ENCODE results near the gene BANP.
A peak's percentile ranks its signal among the peaks of the same experiment; 100 is the strongest.
"Not testable (repeated sequence)": the region's sequence is repeated elsewhere in the genome, so short reads cannot be mapped to it uniquely, and the experiment has no call there.

BANP gene

DNA sequence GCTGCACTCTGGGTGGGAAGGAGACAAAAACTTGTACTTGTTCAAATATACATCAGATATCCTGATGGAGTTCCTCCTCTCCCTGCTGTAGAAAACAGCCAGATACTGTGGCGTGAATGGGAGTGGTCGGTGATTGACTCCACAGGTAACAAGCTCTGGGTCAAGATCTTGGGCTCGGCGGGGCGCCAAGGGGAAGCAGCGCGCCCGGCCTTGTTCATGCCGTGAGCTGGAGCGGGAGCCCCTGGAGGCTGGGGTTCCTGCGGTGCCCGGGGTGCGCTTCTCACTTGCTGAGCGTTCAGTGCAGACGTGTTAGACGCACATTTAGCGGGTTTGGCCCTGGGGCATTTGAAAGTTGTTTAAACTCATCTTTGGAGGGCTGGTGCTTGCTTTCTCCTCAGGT lies 44.4 kb downstream of the BANP start:
- DNase-seq (ENCODE audit: low spot score), result no peak

DNA sequence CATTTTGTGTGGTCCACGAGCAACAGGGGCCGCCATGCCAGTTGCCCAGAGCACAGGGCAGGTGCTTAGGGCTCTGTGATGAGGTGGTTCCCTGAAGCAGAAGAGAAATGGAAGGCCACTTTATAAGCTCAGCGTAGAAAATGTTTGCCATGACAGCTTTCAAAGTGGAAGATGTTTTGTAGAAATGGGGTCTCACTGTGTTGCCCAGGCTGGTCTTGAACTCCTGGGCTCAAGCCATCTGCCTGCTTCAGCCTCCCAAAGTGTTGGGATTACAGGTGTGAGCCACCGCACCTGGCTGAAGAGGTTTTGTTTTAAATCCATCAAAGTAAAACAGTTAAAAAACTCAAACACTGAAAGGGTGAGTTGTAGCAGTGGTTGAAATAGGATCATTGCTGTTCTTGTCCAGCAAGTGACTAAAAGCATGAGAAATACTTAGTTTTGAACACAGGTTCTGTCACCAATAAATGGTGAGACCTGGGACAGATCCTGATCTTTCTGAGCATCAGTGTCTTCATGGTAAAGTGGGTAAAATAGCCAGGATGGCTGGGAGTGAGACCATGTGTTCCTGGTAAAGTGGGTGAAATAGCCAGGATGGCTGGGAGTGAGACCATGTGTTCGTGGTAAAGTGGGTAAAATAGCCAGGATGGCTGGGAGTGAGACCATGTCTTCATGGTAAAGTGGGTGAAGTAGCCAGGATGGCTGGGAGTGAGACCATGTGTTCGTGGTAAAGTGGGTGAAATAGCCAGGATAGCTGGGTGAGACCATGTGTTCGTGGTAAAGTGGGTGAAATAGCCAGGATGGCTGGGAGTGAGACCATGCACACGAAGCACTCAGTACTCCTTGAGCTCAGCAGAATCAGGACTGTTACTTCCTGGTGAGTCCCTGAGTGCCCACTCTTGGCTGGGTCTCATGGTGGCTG lies 46.0 kb downstream of the BANP start:
- no peak for DNase-seq (ENCODE audit: low spot score)

DNA sequence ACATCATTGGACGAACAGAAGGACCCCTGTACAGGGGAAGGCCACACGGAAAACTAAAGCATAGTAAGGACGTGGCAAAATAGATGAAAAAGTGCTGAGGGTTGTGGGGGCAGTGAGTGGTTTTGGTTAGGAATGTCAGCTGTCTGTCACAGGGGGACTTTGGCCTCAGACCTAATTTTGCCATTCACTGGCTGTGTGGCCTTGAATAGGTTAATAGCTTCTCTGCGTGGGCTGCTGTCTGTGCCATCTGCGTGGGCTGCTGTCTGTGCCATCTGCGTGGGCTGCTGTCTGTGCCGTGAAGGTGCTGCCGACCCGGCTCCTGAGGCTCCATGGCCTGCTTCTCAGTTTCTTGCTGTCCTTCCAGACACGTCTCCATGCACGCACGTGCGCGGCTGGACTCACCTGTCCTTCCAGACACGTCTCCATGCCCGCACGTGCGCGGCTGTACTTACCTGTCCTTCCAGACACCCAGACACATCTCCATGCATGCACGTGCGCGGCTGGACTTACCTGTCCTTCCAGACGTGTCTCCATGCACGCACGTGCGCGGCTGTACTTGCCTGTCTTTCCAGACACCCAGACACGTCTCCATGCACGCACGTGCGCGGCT lies 47.1 kb downstream of the BANP start:
- not testable (repeated sequence) for DNase-seq (ENCODE audit: low spot score)

GRCh38 chr16:87998992-87999391 lies 47.8 kb downstream of the BANP start:
- not testable (repeated sequence) for DNase-seq (ENCODE audit: low spot score)

GRCh38 chr16:88002211-88002610 lies 51.0 kb downstream of the BANP start:
- DNase-seq (ENCODE audit: low spot score), result no peak

DNA sequence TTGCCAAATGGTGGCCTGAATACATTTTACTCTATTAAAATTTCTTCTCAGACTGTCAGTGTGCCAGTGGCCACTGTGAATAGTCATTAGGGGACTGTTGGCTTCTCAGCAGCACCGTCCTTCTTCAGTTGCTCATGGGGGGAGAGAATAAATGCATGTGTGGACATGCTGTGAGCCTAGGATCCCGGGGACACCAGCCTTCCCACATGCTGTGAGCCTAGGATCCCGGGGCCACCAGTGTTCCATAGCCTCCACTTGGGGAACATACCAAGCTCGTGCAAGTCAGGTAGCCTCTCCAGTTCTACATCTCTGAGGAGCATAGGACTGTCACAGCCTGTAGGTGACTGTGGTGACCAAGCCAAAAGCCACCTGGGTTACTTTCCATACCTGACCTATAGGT lies 51.5 kb downstream of the BANP start:
- no peak for DNase-seq (ENCODE audit: low spot score)

DNA sequence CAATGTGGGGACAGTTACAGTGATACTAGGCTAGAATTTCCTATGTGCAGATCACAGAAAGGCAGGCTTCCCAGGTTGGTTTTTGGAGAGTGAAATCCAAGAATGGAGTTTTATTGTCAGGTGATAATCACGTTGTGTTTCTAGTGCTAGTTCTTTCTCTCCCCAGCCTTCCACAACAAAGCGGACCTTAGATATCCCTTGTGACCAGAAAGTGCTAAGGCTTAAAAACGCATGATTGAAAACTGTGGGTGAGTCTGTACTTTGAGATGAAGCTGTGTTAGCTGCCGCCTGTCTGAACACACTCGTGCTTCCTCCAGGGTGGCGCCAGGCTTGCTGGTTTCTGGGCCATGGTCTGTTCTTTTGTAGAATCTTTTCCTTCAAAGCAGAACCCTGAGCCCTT lies 52.1 kb downstream of the BANP start:
- no peak for DNase-seq (ENCODE audit: low spot score)

DNA sequence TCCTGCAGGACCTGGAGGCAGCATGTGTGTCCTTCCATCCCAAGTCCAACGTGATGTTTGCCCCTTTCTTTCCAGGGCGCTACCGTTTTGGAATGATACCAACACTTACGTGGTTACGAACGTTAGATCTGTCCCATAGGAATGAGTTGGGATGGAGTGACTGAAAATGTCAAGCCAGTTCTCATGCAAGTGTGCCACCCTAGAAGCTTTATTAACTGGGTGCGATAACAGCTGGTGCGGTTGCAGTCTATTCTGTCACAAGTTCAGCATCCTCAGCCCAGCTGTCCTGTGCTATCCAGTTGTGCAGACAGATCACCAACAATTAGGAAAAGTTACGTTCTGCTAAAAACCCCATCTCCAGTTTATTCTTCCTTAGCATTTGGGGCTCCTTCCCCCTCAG lies 52.5 kb downstream of the BANP start:
- no peak for DNase-seq (ENCODE audit: low spot score)

DNA sequence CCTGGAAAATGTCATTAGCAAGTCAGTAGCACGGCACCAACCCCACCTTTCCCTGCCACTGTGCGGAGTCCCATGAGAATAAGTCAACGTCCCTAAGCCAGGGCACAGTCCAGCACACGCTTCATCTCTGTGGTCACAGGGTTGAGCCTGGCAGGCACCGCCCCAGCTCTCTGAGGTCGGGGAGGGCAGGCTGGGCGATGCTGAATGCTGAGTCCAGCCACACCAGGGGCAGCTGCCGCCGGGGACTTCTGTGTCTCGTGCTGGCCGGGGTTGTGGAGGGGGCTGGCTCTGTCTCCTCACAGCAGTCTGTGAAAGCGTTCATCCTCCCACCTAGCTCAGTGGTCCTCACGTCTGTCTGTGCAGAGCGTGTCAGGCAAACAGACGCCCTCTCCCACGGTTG lies 53.2 kb downstream of the BANP start:
- no peak for DNase-seq (ENCODE audit: low spot score)

GRCh38 chr16:88005181-88005581 lies 53.9 kb downstream of the BANP start:
- DNase-seq (ENCODE audit: low spot score), result no peak

DNA sequence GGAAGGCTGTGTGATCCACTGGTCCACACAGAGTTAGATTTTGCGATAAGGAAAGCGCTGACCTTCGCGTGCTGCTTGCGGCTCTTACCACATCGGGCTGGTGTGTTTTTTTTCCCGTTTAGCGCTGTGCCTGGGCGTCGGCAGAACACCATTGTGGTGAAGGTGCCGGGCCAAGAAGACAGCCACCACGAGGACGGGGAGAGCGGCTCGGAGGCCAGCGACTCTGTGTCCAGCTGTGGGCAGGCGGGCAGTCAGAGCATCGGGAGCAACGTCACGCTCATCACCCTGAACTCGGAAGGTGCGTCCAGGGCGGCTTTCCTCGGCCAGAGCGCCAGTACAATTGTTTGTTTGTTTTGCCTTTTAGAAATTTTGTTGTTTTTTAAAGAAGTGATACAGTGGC lies 54.7 kb downstream of the BANP start:
- no peak for DNase-seq (ENCODE audit: low spot score)

- DNase-seq (ENCODE audit: low spot score), result peak; percentile 19
Observed at GRCh38 chr16:88007321-88007731, 56.1 kb downstream of the BANP start.

GRCh38 chr16:88008840-88009239 lies 57.6 kb downstream of the BANP start:
- DNase-seq (ENCODE audit: low spot score), result no peak

DNA sequence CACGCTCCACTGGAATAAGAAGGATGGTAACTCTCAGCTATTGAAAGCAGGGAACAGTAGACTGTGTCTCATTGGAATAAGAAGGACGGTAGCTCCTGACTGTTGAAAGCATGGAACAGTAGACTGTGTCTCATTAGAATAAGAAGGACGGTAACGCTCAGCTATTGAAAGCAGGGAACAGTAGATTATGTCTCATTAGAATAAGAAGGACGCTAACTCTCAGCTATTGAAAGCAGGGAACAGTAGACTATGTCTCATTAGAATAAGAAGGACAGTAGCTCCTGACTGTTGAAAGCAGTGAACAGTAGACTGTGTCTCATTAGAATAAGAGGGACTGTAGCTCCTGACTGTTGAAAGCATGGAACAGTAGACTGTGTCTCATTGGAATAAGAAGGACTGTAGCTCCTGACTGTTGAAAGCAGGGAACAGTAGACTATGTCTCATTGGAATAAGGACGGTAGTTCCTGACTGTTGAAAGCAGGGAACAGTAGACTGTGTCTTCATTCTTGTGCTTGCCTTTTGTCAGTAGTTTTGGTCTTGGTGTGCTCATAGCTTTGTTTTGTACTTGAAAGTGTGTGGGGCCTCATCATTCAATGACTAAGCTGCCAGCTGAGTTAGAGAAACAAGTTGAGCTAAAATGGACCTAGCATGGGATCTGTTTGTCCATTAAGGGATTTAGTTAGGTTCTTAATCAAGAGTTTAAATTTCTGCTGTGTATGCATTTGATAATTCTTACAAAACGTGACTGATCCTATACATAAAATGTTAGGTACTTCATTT lies 58.5 kb downstream of the BANP start:
- DNase-seq (ENCODE audit: low spot score), result no peak

DNA sequence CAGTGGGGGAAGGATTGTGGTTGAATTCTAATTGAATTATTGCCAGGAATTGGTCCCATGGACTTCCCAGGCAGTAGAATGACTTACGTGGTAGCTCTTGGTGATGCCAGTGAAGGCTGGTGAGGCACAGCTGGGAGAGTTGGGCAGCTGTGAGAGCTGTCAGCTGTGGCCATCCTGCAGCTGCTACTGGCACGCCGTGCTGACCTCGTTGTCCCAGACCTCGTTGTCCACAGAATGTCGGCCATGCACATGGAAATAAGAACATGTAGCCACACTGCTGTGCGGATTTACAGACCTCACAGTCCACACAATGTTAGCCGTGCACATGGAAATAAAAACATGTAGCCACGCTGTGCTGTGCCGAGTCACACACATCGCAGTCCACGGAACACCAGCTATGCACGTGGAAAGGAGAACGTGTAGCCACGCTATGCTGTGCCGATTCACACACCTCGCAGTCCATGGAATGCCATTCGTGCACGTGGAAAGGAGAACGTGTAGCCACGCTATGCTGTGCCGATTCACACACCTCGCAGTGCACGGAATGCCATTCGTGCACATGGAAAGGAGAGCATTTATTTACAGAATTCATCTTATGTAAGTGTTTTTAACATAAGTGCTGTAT lies 59.2 kb downstream of the BANP start:
- no peak for DNase-seq (ENCODE audit: low spot score)

- no peak for DNase-seq (ENCODE audit: low spot score)
Observed at GRCh38 chr16:88010968-88011483, 59.8 kb downstream of the BANP start.

GRCh38 chr16:88012360-88012759 lies 61.1 kb downstream of the BANP start:
- DNase-seq (ENCODE audit: low spot score), result no peak

DNA sequence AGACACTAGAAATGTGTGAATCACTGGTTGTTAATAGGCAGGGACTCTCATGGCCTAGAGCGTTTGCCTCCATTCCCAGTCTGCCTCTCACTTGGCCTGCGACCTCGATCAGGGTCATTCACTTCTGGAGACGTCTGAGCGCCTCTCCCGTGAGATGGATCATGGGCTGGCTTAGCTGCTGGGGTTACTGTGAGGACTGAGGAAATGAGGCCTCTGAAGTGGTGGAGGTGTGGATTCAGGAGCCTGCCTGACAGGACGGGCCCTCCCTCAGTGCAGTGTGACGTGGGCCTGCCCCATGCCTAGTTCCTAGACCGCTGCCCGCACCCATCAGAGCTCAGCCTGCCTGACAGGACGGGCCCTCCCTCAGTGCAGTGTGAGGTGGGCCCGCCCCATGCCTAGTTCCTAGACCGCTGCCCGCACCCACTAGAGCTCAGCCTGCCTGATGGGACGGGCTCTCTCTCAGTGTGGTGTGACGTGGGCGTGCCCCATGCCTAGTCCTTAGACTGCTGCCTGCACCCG lies 61.9 kb downstream of the BANP start:
- DNase-seq (ENCODE audit: low spot score), result no peak

GRCh38 chr16:88013766-88014251 lies 62.6 kb downstream of the BANP start:
- no peak for DNase-seq (ENCODE audit: low spot score)

GRCh38 chr16:88014252-88014781 lies 63.1 kb downstream of the BANP start:
- no peak for DNase-seq (ENCODE audit: low spot score)
